ENCODE data around the gene ASPHD2. TPM values are rescaled to one million over a fixed set of nuclear protein-coding genes. Genes with fewer than 3 reads are reported as not detected.

The ASPHD2 gene
- total RNA-seq, 4 donors from 2014 or later, result 18.8 to 31.4 (median 22.2) TPM

DNA sequence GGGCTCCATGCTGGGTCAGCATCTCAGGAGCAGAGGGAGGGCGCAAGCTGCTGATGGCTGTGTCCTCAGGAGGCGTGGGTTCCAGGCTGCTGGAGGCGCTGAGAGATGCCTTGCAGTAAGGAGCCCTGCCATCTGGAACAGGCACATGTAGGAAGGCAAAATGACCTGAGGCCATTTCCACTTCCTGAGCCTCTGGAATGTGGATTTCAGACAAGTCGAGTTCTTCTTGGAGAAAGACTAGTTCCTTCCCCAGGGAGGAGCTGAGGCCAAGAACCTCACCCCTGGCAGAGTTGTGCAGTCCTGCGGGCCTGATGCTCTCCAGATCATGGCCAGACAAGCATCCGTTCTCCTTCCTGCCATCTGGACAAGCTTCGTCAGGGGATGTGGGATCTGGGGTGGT, 35.3 kb downstream of the ASPHD2 start:
- H3K4me3 ChIP-seq (ENCODE audit: low read depth, poor library complexity, severe bottlenecking), result no peak overlapping the region
- no peak for TF ChIP-seq POLR2A (IDR thresholded peaks at IDR 0.05)
- TF ChIP-seq CTCF (IDR thresholded peaks at IDR 0.05), result no peak
- WGBS, 2 donors, result 27 to 30% methylated on average over 7 of the region's 7 CpGs
- DNase-seq (ENCODE audit: low spot score in 2 of 2), result peak in 1 of 2 donors; percentile 77
- intact Hi-C loops (cut with DNase I; ENCODE audit: low total_unique reads), result loop anchor here (10.0 kb wide), 1 partner anchor 70 kb away; no protein-coding TSS in a partner anchor

GRCh38 chr22:26466196-26466595, 37.1 kb downstream of the ASPHD2 start:
- 66 to 74% methylated on average over 5 of the region's 5 CpGs for WGBS, 2 donors
- intact Hi-C loops (cut with DNase I; ENCODE audit: low total_unique reads), result loop anchor here (5.0 to 10.0 kb wide), 2 partner anchors 71 to 1324 kb away; no protein-coding TSS in a partner anchor
- TF ChIP-seq CTCF (IDR thresholded peaks at IDR 0.05) (no peak), POLR2A (IDR thresholded peaks at IDR 0.05) (no peak)

DNA sequence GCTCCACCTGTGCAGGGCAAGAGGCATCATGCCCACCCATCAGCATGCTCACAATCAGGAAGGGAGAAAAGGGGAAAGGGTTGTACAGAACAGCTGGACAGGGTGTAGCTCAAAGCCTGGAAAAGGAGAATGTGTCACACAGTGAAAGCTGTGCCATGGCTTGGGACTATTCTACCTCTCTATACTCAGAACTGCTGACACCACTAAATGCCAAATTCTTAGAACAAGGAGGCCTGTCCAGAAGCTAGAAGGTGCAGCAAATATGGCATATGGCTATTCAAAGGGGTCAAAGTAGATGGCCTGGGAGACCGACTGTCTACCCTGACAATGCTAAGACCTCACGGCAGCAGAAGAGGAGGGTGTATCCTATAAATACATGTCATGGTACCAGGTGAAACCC, 41.7 kb downstream of the ASPHD2 start:
- intact Hi-C loops (cut with DNase I; ENCODE audit: low total_unique reads), result no loop called here
- TF ChIP-seq POLR2A (IDR thresholded peaks at IDR 0.05) (no peak), CTCF (IDR thresholded peaks at IDR 0.05) (no peak)
- DNase-seq (ENCODE audit: low spot score in 2 of 2), result no peak
- no peak overlapping the region for H3K4me3 ChIP-seq (ENCODE audit: low read depth, poor library complexity, severe bottlenecking)
- 88 to 97% methylated on average over 2 of the region's 2 CpGs for WGBS, 2 donors

More at GRCh38 chr22:26466196-26466595, 37.1 kb downstream of the ASPHD2 start:
- peak in 1 of 2 donors; percentile 76 for DNase-seq (ENCODE audit: low spot score in 2 of 2)
- no peak overlapping the region for H3K4me3 ChIP-seq (ENCODE audit: low read depth, poor library complexity, severe bottlenecking)

DNA sequence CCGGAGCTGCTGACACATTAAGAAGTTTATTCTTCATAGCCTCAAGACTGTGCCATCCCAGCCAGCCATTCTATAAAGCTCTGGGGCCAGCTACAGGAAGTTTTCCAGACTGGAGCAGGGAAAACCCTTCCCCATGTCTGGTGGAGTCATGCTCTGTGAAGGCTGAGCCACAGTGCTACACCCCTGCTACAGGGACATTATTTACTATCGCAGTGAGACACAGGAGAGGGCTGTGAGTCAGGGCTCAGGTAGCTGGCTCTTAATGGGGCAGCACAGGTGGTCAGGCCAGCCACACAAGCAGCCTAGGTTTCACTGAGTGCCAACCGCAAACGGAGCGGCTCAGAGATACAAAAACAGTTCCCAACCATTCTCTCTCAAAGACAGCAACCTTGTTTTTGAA, 42.5 kb downstream of the ASPHD2 start:
- intact Hi-C loops (cut with DNase I; ENCODE audit: low total_unique reads), result no loop called here
- no peak for DNase-seq (ENCODE audit: low spot score in 2 of 2)
- no peak overlapping the region for H3K4me3 ChIP-seq (ENCODE audit: low read depth, poor library complexity, severe bottlenecking)
- 66 to 68% methylated on average over 5 of the region's 5 CpGs for WGBS, 2 donors
- TF ChIP-seq POLR2A (IDR thresholded peaks at IDR 0.05) (no peak), CTCF (IDR thresholded peaks at IDR 0.05) (no peak)

GRCh38 chr22:26474682-26475081, 45.6 kb downstream of the ASPHD2 start:
- intact Hi-C loops (cut with DNase I; ENCODE audit: low total_unique reads), result no loop called here
- no peak for DNase-seq (ENCODE audit: low spot score in 2 of 2)
- no peak for TF ChIP-seq CTCF (IDR thresholded peaks at IDR 0.05)
- no peak for TF ChIP-seq POLR2A (IDR thresholded peaks at IDR 0.05)
- no peak overlapping the region for H3K4me3 ChIP-seq (ENCODE audit: low read depth, poor library complexity, severe bottlenecking)

- no peak for DNase-seq (ENCODE audit: low spot score in 2 of 2)
- no peak overlapping the region for H3K4me3 ChIP-seq (ENCODE audit: low read depth, poor library complexity, severe bottlenecking)
- no peak for TF ChIP-seq CTCF (IDR thresholded peaks at IDR 0.05)
- no peak for TF ChIP-seq POLR2A (IDR thresholded peaks at IDR 0.05)
- 81 to 86% methylated on average over 4 of the region's 4 CpGs for WGBS, 2 donors
- intact Hi-C loops (cut with DNase I; ENCODE audit: low total_unique reads), result no loop called here
Measured at GRCh38 chr22:26476705-26477340, 47.8 kb downstream of the ASPHD2 start.

Measured in lower leg skin (tissue), 4 donors.